GM11168 (cell line): ENCODE measurements around the gene C1orf21.
"Not testable (repeated sequence)": the region's sequence is repeated elsewhere in the genome, so short reads cannot be mapped to it uniquely, and the experiment has no call there.

Experiments
- in situ Hi-C: fragments of 300-500 bp; cut with MboI; formaldehyde crosslinking; loops from one replicate; pipeline ENCODE4 v1.12.0; 2022; ENCODE audit warnings: low sequenced_read_pairs; ENCODE audit not compliant: unreplicated experiment

C1orf21 gene

GRCh38 chr1:184582411-184582810 lies 195.6 kb downstream of the C1orf21 start:
- in situ Hi-C loops, result no loop called here

GRCh38 chr1:184583849-184584248 lies 197.0 kb downstream of the C1orf21 start:
- in situ Hi-C loops, result no loop called here

- in situ Hi-C loops, result no loop called here
Observed at GRCh38 chr1:184588701-184589100, 201.9 kb downstream of the C1orf21 start.

- in situ Hi-C loops, result no loop called here
Observed at GRCh38 chr1:184590163-184590750, 203.4 kb downstream of the C1orf21 start.

GRCh38 chr1:184593597-184593996 lies 206.8 kb downstream of the C1orf21 start:
- in situ Hi-C loops, result no loop called here

GRCh38 chr1:184595596-184595995 lies 208.8 kb downstream of the C1orf21 start:
- in situ Hi-C loops, result no loop called here

- in situ Hi-C loops, result no loop called here
Observed at GRCh38 chr1:184596950-184597645, 210.3 kb downstream of the C1orf21 start.

GRCh38 chr1:184597650-184598357 lies 211.0 kb downstream of the C1orf21 start:
- in situ Hi-C loops, result no loop called here

- in situ Hi-C loops, result no loop called here
Observed at GRCh38 chr1:184598403-184599193, 211.8 kb downstream of the C1orf21 start.

GRCh38 chr1:184604152-184604900 lies 217.5 kb downstream of the C1orf21 start:
- in situ Hi-C loops, result no loop called here

- in situ Hi-C loops, result no loop called here
Observed at GRCh38 chr1:184605941-184606340, 219.1 kb downstream of the C1orf21 start.

- in situ Hi-C loops, result no loop called here
Observed at GRCh38 chr1:184606786-184607185, 220.0 kb downstream of the C1orf21 start.

- in situ Hi-C loops, result no loop called here
Observed at GRCh38 chr1:184608581-184608980, 221.8 kb downstream of the C1orf21 start.

GRCh38 chr1:184608990-184609389 lies 222.2 kb downstream of the C1orf21 start:
- in situ Hi-C loops, result no loop called here

- in situ Hi-C loops, result no loop called here
Observed at GRCh38 chr1:184610876-184611595, 224.2 kb downstream of the C1orf21 start.

GRCh38 chr1:184612229-184612628 lies 225.4 kb downstream of the C1orf21 start:
- in situ Hi-C loops, result not testable (repeated sequence)

GRCh38 chr1:184614667-184615066 lies 227.8 kb downstream of the C1orf21 start:
- in situ Hi-C loops, result no loop called here

GRCh38 chr1:184615301-184615700 lies 228.5 kb downstream of the C1orf21 start:
- in situ Hi-C loops, result no loop called here

GRCh38 chr1:184616504-184616903 lies 229.7 kb downstream of the C1orf21 start:
- in situ Hi-C loops, result no loop called here
